Measurements from ENCODE around the gene BRCC3.

GRCh38 chrX:155115174-155115819 lies 44.0 kb downstream of the BRCC3 start:
- TF ChIP-seq CTCF (IDR thresholded peaks at IDR 0.05; ENCODE audit: poor library complexity, severe bottlenecking) (no peak), EP300 (conservative IDR thresholded peaks at IDR 0.05; ENCODE audit: poor library complexity, severe bottlenecking) (no peak), EZH2 (IDR thresholded peaks at IDR 0.05; ENCODE audit: borderline replicate concordance, insufficient read depth, low read length, poor library complexity, severe bottlenecking) (no peak), POLR2AphosphoS5 (IDR thresholded peaks at IDR 0.05) (no peak), MXI1 (conservative IDR thresholded peaks at IDR 0.05; ENCODE audit: poor library complexity, severe bottlenecking) (no peak), TAF1 (IDR thresholded peaks at IDR 0.05; ENCODE audit: low read depth) (no peak), SMC3 (conservative IDR thresholded peaks at IDR 0.05; ENCODE audit: poor library complexity) (no peak), REST (IDR thresholded peaks at IDR 0.05; ENCODE audit: borderline replicate concordance) (no peak), RAD21 (conservative IDR thresholded peaks at IDR 0.05) (no peak)
